Smooth muscle cell (in vitro differentiated cells): ENCODE data around the gene TRPM6. TPM values are rescaled to one million over a fixed set of nuclear protein-coding genes. Genes with fewer than 3 reads are reported as not detected.

Experiments
- DNase-seq: peaks from one replicate; lab custom pipeline; 2025; ENCODE audit not compliant: unreplicated experiment; lab: John Stamatoyannopoulos, UW
- H2AFZ ChIP-seq: fragments of 200-600 bp; sonication (generic); 2 replicates; pipeline ENCODE4 v1.6.0; 2016; ENCODE audit warnings: antibody characterized with exemption, low read depth, mild to moderate bottlenecking
- H3F3A ChIP-seq: fragments of 200-600 bp; sonication (generic); 2 replicates; pipeline ENCODE4 v1.6.0; 2017; ENCODE audit warnings: antibody characterized with exemption, low read depth
- H3K27ac ChIP-seq: fragments of 200-600 bp; sonication (generic); 2 replicates; pipeline ENCODE4 v1.5.1; 2016; ENCODE audit warnings: low read depth, mild to moderate bottlenecking
- H3K27me3 ChIP-seq: fragments of 200-600 bp; sonication (generic); 2 replicates; pipeline ENCODE4 v1.6.1; 2016; ENCODE audit warnings: low read depth, mild to moderate bottlenecking
- H3K36me3 ChIP-seq: fragments of 200-600 bp; sonication (generic); 2 replicates; pipeline ENCODE4 v1.5.1; 2016; ENCODE audit warnings: low read depth
- H3K4me1 ChIP-seq: fragments of 200-600 bp; sonication (generic); 2 replicates; pipeline ENCODE4 v1.5.1; 2016; ENCODE audit warnings: low read depth
- H3K4me2 ChIP-seq: fragments of 200-600 bp; sonication (generic); 2 replicates; pipeline ENCODE4 v1.6.0; 2016; ENCODE audit warnings: mild to moderate bottlenecking
- H3K4me3 ChIP-seq: fragments of 200-600 bp; sonication (generic); 2 replicates; pipeline ENCODE4 v1.5.1; 2016; ENCODE audit warnings: mild to moderate bottlenecking
- H3K79me2 ChIP-seq: fragments of 200-600 bp; sonication (generic); 2 replicates; pipeline ENCODE4 v1.6.0; 2016; ENCODE audit warnings: low read depth, mild to moderate bottlenecking
- H3K9ac ChIP-seq: fragments of 200-600 bp; sonication (generic); 2 replicates; pipeline ENCODE4 v1.6.0; 2016; ENCODE audit warnings: low read depth
- H3K9me3 ChIP-seq: fragments of 200-600 bp; sonication (generic); replicated peaks from 2 replicates; pipeline ENCODE4 v1.5.1; 2016; ENCODE audit warnings: low read depth
- H4K20me1 ChIP-seq: fragments of 200-600 bp; sonication (generic); 2 replicates; pipeline ENCODE4 v1.6.0; 2016; ENCODE audit warnings: low read depth
- WGBS: methylation state at CpG from one replicate; pipeline ENCODE4 v1.1.7; 2016; ENCODE audit warnings: low lambda C conversion rate; 5-methylcytosine and 5-hydroxymethylcytosine counted together
- polyA plus RNA-seq: library from polyadenylated mRNA; unstranded; fragments of >200 nt; fragmentation: Nextera tagmentation; extraction: Ambion mirVana; gene quantifications from 2 replicates; pipeline ENCODE4 v1.2.1, GENCODE V29; 2016
- total RNA-seq: library from RNA; depleted of rRNA; stranded (reverse); fragments of >200 nt; gene quantifications from 2 replicates; pipeline ENCODE4 v1.2.3, GENCODE V29; 2014
- TF ChIP-seq, protein P1 (sequence below): fragments of 200-600 bp; sonication (generic); IDR thresholded peaks from 2 replicates; pipeline ENCODE4 v1.5.1; 2017; ENCODE audit warnings: borderline replicate concordance, mild to moderate bottlenecking, antibody characterized with exemption; ENCODE audit not compliant: insufficient read depth, poor library complexity, severe bottlenecking

The TRPM6 gene
- total and polyA plus RNA-seq, 2 experiments from 2014 or later = 0.04 TPM; not detected in 1

DNA sequence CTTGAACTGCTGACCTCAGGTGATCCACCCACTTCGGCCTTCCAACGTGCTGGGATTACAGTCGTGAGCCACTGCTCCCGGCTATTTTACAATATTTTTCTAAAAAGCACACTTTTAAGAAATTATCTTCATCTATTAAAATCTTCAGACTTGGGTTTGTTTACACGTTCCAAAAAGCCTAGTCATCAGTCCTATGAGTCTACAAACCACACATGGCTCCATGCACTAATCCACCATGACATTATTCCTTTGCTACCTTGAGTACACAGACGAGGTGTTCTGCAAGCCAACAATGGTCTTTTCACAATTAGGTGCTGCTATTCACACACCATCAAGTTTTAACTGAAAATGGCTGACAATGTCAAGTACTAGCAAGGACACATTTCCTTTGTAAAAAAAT lies 41.0 kb downstream of the TRPM6 start:
- H3K9me3 ChIP-seq = no peaks in the 10 kb centered on the region
- no peak for DNase-seq
- H4K20me1 ChIP-seq = no peaks in the 10 kb centered on the region
- H3F3A ChIP-seq = no peaks in the 10 kb centered on the region
- no peak overlapping the region for H2AFZ ChIP-seq
- H3K4me3 ChIP-seq = no peak overlapping the region
- H3K9ac ChIP-seq = no peak overlapping the region
- WGBS = 82% methylated on average over 6 of the region's 6 CpGs
- no peak overlapping the region for H3K4me2 ChIP-seq
- H3K79me2 ChIP-seq = no peaks in the 10 kb centered on the region
- TF ChIP-seq, protein P1, sequence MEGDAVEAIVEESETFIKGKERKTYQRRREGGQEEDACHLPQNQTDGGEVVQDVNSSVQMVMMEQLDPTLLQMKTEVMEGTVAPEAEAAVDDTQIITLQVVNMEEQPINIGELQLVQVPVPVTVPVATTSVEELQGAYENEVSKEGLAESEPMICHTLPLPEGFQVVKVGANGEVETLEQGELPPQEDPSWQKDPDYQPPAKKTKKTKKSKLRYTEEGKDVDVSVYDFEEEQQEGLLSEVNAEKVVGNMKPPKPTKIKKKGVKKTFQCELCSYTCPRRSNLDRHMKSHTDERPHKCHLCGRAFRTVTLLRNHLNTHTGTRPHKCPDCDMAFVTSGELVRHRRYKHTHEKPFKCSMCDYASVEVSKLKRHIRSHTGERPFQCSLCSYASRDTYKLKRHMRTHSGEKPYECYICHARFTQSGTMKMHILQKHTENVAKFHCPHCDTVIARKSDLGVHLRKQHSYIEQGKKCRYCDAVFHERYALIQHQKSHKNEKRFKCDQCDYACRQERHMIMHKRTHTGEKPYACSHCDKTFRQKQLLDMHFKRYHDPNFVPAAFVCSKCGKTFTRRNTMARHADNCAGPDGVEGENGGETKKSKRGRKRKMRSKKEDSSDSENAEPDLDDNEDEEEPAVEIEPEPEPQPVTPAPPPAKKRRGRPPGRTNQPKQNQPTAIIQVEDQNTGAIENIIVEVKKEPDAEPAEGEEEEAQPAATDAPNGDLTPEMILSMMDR = no peak
- H3K27me3 ChIP-seq = no peaks in the 10 kb centered on the region
- H3K36me3 ChIP-seq = no peaks in the 10 kb centered on the region
- no peaks in the 10 kb centered on the region for H3K4me1 ChIP-seq
- H3K27ac ChIP-seq = no peak overlapping the region

DNA sequence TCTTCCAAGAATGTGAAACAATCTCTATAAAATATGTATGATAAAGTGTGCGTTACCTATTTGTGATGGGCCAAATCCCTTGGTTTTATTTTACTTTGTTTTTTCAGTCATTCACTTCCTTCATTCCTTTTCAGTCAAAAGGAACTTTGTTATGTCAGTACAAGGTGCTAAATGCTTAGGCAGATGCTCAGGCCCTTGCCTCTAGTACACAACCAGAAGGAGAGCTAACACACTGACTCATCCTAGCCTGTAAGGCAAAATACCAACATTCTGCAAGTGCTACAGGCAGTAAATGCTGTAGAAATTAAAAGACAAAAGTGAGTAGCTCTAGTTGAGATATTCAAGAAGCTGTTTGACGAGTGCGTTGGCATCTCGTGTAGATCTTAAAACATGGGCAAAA lies 49.4 kb downstream of the TRPM6 start:
- Histone ChIP-seq H2AFZ (no peak overlapping the region), H3K4me2 (no peak overlapping the region), H3K4me1 (no peaks in the 10 kb centered on the region), H3K36me3 (no peaks in the 10 kb centered on the region), H3K27me3 (no peaks in the 10 kb centered on the region), H3K4me3 (no peak overlapping the region), H3K79me2 (no peaks in the 10 kb centered on the region), H3K27ac (no peak overlapping the region), H3K9me3 (no peaks in the 10 kb centered on the region), H4K20me1 (no peaks in the 10 kb centered on the region), H3F3A (no peaks in the 10 kb centered on the region), H3K9ac (no peak overlapping the region)
- no peak for DNase-seq
- WGBS = 56% methylated on average over 4 of the region's 4 CpGs
- TF ChIP-seq, protein P1 = no peak

DNA sequence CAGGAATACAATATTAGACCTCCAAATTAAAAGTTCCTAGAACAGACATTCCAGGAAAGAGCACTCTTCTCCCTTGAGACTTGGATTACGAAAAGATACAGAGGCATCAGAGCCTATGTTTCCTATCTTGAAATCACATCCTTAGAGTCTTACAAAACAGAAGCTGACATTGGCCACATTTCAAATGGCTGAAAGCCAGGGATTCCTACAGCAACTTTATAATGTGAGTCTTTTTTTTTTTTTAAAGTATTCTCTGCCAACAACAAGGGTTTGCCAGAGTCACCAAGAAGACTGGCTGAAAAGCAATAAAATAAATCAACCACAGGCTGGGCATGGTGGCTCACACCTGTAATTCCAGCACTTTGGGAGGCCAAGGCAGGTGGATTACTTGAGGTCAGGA lies 63.1 kb downstream of the TRPM6 start:
- Histone ChIP-seq H2AFZ (no peak overlapping the region), H3K79me2 (no peaks in the 10 kb centered on the region), H3K4me2 (no peak overlapping the region), H4K20me1 (no peaks in the 10 kb centered on the region), H3K4me1 (no peaks in the 10 kb centered on the region), H3F3A (no peaks in the 10 kb centered on the region), H3K4me3 (no peak overlapping the region), H3K9ac (no peak overlapping the region), H3K27me3 (no peaks in the 10 kb centered on the region), H3K36me3 (no peaks in the 10 kb centered on the region), H3K27ac (no peak overlapping the region), H3K9me3 (no peaks in the 10 kb centered on the region)
- TF ChIP-seq, protein P1 = no peak
- no peak for DNase-seq
- 70% methylated on average over 1 of the region's 1 CpG for WGBS

DNA sequence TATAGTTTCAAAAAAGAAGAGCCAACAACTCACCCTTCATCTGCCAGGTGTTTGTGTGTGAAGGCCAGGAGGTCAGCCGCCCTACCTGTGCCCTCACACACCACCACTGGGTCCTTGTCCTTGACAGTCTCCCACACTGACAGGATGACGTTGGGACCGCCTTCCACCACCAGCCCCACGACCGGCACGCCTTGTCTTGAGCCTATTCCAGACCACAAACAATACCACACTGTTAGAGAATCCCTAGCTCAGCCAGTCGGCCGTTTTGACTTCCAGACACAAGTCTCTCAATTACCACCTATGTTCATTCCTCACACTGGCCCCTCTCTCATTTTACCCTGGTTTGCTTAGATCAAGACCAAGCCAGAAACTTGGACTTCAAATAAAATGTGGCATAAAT lies 66.1 kb downstream of the TRPM6 start:
- no peaks in the 10 kb centered on the region for H3K27me3 ChIP-seq
- H4K20me1 ChIP-seq = no peaks in the 10 kb centered on the region
- no peak overlapping the region for H3K4me3 ChIP-seq
- H3K9ac ChIP-seq = no peak overlapping the region
- H3K4me2 ChIP-seq = no peak overlapping the region
- H2AFZ ChIP-seq = no peak overlapping the region
- no peak for DNase-seq
- no peaks in the 10 kb centered on the region for H3K4me1 ChIP-seq
- H3K36me3 ChIP-seq = no peaks in the 10 kb centered on the region
- no peaks in the 10 kb centered on the region for H3F3A ChIP-seq
- H3K27ac ChIP-seq = no peak overlapping the region
- H3K9me3 ChIP-seq = no peaks in the 10 kb centered on the region
- 82% methylated on average over 8 of the region's 8 CpGs for WGBS
- TF ChIP-seq, protein P1 = no peak
- no peaks in the 10 kb centered on the region for H3K79me2 ChIP-seq
